Frontal cortex (tissue), 4 donors: ENCODE data around the gene FGF14. TPM values are rescaled to one million over a fixed set of nuclear protein-coding genes. Genes with fewer than 3 reads are reported as not detected.
"Not testable (repeated sequence)": the region's sequence is repeated elsewhere in the genome, so short reads cannot be mapped to it uniquely, and the experiment has no call there.

Experiments
- DNase-seq, 2 donors: peaks; one replicate each; pipeline ENCODE4 v3.0.0; 2012; ENCODE audit warnings: low spot score in 2 of 2
- FAIRE-seq: peaks from 2 replicates; lab custom pipeline; 2012; peaks lifted over from hg19 to GRCh38; lab: Jason Lieb, UNC
- total RNA-seq: library from RNA; depleted of rRNA; stranded (reverse); fragments of >200 nt; gene quantifications from one replicate; pipeline ENCODE4 v1.2.3, GENCODE V29; 2014
- donor health status: control.
- donor health status: control.
- donor health status: control.

Gene FGF14
- total RNA-seq, 1 donor from 2014 or later: 85.2 TPM

GRCh38 chr13:102091231-102091630 is 310.6 kb downstream of the FGF14 start:
- DNase-seq (no peak), FAIRE-seq (no peak)

DNA sequence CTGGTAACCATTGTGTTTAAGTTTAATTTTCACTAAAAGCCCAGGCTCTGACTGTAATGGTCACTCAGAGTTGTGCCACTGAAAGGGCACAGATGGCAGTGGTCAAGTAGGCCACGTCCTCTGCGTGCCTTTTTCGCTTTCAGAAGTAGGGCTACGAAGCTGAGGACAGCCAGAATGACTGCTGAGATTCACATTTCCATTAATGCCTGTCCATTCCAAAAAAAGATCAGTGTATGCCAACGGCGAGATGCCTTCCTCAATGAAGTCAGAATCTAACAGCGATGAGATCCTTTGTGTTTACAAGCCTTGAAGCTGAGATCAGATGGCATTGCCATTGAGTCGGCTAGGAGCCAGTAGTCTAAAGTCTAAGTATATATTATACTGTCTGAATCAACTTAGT is 311.3 kb downstream of the FGF14 start:
- FAIRE-seq (no peak), DNase-seq (no peak)

DNA sequence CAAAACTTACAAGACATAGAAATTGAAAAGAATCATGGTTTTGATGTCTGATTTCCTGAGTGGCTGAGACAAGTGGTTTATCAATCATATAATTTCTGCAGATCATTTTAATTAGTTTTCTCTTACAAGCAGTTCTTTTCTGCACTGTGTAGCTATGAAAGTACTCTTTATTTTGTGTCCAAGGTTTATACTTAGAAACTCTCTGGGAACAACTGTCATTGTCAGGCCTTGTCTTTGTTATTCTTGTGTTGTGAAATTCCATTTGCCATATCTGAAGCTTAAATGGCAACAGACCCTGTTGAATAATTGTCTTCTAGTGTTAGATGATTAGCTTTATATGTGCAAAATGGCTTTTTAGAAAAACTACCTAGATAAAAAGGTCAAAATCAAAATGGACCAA is 312.1 kb downstream of the FGF14 start:
- DNase-seq (no peak), FAIRE-seq (no peak)

GRCh38 chr13:102089177-102089576 is 312.7 kb downstream of the FGF14 start:
- FAIRE-seq: no peak
- DNase-seq: no peak

DNA sequence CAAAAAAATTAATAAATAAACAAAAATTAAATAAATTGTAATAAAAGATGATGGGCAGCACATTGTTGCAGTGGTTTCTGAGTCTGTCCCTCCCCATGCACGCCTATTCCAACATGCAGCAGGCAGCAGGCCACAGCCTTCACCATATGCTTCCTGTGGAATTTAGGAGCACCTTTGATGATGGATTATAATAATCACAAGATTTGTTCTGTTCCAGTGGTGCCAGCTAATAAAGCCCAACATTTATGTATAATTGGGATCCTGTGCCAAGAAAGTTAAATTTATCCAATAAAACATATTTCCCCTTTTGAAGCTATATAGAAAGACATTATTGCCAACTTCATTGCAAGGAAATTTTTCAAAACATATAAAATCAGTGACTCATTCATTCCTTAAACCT is 328.6 kb downstream of the FGF14 start:
- DNase-seq: no peak
- no peak for FAIRE-seq

DNA sequence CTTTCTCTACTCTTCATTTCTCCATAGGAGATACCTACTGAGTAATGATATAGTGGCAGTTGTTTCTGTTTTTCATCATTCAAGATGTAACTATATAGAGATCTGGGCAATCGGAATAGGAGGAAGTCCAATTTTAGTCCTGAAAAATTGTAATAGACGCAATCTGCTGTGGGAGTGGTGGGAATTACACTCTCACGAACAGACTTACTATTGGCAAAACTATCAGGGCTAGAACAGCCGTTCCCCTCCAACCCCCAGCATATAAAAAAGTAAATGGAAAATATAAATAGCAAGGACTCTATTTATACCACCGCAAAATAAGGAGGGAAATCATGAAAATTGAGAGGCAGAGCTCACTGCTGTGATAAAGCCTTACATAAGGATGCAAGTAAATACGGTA is 330.1 kb downstream of the FGF14 start:
- DNase-seq (no peak), FAIRE-seq (no peak)

- FAIRE-seq, DNase-seq: not testable (repeated sequence)
Measured at GRCh38 chr13:102068323-102068722, 333.5 kb downstream of the FGF14 start.

GRCh38 chr13:102055090-102055779 is 346.6 kb downstream of the FGF14 start:
- FAIRE-seq (no peak), DNase-seq (no peak)

DNA sequence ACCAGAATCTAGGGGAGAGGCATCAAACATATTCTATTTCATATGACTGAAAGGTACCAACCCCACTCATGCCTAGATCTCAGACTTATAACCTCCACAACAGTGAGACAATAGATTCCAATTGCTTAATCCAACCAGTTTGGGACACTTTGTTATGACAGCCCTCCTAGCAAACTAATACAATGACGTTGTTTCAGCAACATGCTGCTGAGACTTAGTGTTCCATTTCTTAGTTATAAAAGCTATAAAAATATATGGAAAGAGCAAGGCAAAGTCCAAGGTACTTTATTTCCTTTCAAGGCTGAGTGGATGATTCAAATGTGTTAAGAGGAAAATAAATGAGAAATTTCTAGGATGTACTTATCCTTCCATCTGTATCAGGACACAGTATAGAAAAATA is 352.0 kb downstream of the FGF14 start:
- no peak for DNase-seq
- FAIRE-seq: no peak

DNA sequence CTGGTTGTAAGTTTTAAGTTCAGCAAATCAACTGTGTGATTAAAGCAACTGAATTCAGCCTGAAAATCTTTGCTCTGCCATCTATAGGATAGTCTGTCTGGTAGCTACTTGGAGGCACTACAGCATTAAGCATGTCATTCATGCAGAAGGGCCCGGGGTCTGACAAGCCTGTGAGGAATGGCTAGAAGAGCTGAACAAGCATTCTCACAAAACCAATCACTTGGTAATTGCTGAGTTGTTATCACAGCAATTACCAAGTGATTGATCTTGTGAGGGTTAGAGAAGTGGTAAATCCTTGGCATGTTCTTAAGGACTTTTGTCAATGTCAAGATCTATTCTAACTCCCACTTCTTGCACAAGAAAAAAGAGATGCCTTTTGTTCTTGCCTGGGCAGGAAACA is 356.1 kb downstream of the FGF14 start:
- DNase-seq (no peak), FAIRE-seq (no peak)

DNA sequence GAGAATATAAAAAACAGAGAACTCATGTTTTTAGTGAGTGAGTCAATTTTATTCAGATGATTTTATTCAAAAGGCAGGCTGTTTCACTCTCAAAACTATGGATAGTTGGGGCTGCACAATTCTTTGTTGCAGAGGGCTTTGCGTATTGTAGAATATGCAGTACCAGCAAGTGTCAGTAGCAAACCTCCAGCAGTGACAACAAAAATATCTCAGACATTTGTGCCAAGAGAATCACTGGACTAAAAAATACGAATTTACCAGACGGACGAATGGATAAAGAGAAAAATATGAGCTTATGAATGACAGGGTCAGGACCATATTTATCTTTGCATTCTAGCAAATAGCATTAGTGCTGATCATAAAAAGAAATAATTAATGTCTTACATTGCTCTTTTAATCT is 359.1 kb downstream of the FGF14 start:
- FAIRE-seq: no peak

DNA sequence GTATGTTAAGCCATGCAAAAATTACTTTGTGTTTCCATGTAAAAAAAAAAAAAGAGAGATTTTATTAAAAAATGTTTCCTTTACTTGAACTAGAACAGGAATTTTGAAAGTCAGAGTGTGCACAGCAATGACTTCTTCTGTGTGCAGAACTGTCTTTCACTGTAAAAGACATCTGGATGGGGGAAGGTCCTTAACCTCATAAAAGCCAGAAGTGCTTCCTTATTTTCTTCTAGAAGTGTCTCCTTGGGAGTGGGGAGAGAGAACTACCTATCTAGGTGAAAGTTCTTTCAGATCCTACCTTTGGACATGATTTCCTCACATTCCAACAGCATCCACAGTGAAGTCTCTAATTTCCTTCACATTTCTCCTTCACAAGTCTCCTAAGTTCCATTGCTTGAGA is 360.3 kb downstream of the FGF14 start:
- DNase-seq (no peak), FAIRE-seq (no peak)

More for the DNA sequence above, 359.1 kb downstream of the FGF14 start:
- no peak for DNase-seq

DNA sequence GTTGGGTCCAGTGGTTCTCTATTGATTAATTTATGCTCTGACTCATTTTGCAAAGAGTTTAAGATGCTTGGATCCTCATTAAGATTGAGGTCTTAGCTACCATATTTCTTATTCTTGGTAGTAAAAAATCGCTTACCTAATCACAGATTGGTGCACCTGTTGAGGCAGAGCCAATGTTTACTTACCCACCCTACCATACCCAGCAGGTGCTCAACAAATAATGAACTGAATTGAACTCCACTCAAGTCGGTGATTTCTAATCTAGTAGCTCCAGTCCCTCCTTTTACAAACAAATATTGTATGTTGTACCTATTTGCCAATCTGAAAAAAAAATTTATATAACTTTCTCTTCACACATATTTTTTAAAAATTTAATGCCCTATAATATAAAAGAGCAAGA is 361.0 kb downstream of the FGF14 start:
- FAIRE-seq (no peak), DNase-seq (no peak)

- FAIRE-seq: no peak
- DNase-seq: no peak
Measured at GRCh38 chr13:102039264-102039663, 362.6 kb downstream of the FGF14 start.

DNA sequence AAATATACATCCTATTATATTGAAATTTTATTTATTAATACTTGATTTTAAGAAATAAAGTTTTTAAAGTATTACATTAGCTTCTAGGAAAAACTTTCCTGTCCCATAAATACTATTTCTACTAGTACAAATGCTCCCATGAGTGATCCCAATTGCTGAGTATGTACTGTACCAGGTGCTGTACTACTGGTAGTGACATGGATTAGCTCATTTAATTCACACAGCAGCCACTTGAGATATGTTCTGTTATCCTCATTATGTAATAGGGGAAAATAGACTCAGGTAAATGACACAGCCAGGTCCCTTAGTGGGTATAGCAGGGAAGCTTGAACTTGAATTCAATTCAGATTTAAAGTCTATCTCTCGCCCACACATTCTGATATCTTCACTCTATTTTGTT is 363.1 kb downstream of the FGF14 start:
- DNase-seq (no peak), FAIRE-seq (no peak)

DNA sequence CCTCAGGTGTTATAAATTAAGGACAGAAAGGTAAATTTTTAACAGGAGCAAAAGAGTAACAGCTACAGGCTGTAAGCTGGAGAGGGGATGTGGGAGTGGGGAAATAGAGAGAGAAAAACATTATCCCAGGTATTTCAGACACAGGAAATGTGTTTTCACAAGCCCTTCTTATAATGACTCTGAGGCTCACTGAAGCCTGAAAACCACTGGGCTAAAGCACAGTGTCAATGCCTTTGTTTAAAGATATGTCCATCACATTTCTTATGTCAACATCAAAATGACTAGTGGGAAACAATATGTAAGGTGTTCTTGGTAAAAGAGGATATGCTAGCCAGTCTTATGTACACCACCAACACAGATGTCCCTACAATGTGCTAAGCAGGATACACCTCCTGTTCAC is 365.9 kb downstream of the FGF14 start:
- FAIRE-seq: no peak
- no peak for DNase-seq

GRCh38 chr13:102033857-102034331 is 368.0 kb downstream of the FGF14 start:
- no peak for DNase-seq
- no peak for FAIRE-seq

- no peak for DNase-seq
- no peak for FAIRE-seq
Measured at GRCh38 chr13:102033386-102033785, 368.5 kb downstream of the FGF14 start.

- FAIRE-seq: no peak
Measured at GRCh38 chr13:102028868-102029267, 373.0 kb downstream of the FGF14 start.

DNA sequence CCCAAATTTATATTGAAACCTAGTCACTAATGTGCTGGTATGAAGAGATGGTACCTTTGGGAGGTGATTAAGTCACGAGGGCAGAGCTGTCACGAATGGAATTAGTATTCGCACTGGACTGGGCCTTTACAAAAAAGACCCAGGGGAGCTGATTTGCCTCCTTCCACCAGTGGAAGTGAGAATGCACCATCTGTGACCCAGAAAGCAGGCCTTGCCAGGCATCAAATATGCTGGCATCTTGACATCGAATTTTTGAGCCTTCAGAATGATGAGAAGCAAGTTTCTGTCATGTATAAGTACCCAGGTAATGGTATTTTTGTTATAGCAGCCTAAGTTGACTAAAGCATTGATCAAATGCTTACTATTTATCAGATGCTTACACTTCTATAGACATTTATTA is 373.6 kb downstream of the FGF14 start:
- DNase-seq (no peak), FAIRE-seq (no peak)

More at GRCh38 chr13:102028868-102029267, 373.0 kb downstream of the FGF14 start:
- no peak for DNase-seq

- FAIRE-seq (no peak), DNase-seq (no peak)
Measured at GRCh38 chr13:102021777-102022176, 380.1 kb downstream of the FGF14 start.

- FAIRE-seq (no peak), DNase-seq (no peak)
Measured at GRCh38 chr13:102020611-102021216, 381.1 kb downstream of the FGF14 start.
